ENCODE measurements around the gene PPM1E. TPM values are rescaled to one million over a fixed set of nuclear protein-coding genes. Genes with fewer than 3 reads are reported as not detected.

The PPM1E gene
- total RNA-seq, 4 donors from 2014 or later, result under 0.01 to 0.42 TPM; not detected in 2

- Histone ChIP-seq H3K4me3 (no peak overlapping the region), H3K27ac (no peak overlapping the region), H3K4me1 (no peaks in the 10 kb centered on the region), H3K36me3 (no peaks in the 10 kb centered on the region), H3K9me3 (no peaks in the 10 kb centered on the region), H3K27me3 (no peaks in the 10 kb centered on the region)
- TF ChIP-seq EP300 (IDR thresholded peaks at IDR 0.05) (no peak), POLR2A (IDR thresholded peaks at IDR 0.05) (no peak)
- TF ChIP-seq, protein P1, sequence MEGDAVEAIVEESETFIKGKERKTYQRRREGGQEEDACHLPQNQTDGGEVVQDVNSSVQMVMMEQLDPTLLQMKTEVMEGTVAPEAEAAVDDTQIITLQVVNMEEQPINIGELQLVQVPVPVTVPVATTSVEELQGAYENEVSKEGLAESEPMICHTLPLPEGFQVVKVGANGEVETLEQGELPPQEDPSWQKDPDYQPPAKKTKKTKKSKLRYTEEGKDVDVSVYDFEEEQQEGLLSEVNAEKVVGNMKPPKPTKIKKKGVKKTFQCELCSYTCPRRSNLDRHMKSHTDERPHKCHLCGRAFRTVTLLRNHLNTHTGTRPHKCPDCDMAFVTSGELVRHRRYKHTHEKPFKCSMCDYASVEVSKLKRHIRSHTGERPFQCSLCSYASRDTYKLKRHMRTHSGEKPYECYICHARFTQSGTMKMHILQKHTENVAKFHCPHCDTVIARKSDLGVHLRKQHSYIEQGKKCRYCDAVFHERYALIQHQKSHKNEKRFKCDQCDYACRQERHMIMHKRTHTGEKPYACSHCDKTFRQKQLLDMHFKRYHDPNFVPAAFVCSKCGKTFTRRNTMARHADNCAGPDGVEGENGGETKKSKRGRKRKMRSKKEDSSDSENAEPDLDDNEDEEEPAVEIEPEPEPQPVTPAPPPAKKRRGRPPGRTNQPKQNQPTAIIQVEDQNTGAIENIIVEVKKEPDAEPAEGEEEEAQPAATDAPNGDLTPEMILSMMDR (IDR thresholded peaks at IDR 0.05), result no peak
- 73 to 75% methylated on average over 4 of the region's 4 CpGs for WGBS, 2 donors
- DNase-seq (ENCODE audit: low spot score in 2 of 2), result no peak
Measured at GRCh38 chr17:58968426-58969061, 212.9 kb downstream of the PPM1E start.

GRCh38 chr17:58969156-58969555 is 213.5 kb downstream of the PPM1E start:
- Histone ChIP-seq H3K27ac (no peak overlapping the region), H3K4me1 (no peaks in the 10 kb centered on the region), H3K27me3 (no peaks in the 10 kb centered on the region), H3K36me3 (no peaks in the 10 kb centered on the region), H3K9me3 (no peaks in the 10 kb centered on the region), H3K4me3 (no peak overlapping the region)
- no peak for DNase-seq (ENCODE audit: low spot score in 2 of 2)
- TF ChIP-seq, protein P1 (IDR thresholded peaks at IDR 0.05), result no peak
- TF ChIP-seq EP300 (IDR thresholded peaks at IDR 0.05) (no peak), POLR2A (IDR thresholded peaks at IDR 0.05) (no peak)
- WGBS, 2 donors, result 32 to 42% methylated on average over 1 of the region's 1 CpG

GRCh38 chr17:58969612-58970011 is 214.0 kb downstream of the PPM1E start:
- DNase-seq (ENCODE audit: low spot score in 2 of 2), result no peak
- 95 to 96% methylated on average over 4 of the region's 4 CpGs for WGBS, 2 donors
- H3K36me3 ChIP-seq, result no peaks in the 10 kb centered on the region
- no peaks in the 10 kb centered on the region for H3K9me3 ChIP-seq
- no peak overlapping the region for H3K27ac ChIP-seq
- H3K4me1 ChIP-seq, result no peaks in the 10 kb centered on the region
- no peak overlapping the region for H3K4me3 ChIP-seq
- H3K27me3 ChIP-seq, result no peaks in the 10 kb centered on the region
- no peak for TF ChIP-seq EP300 (IDR thresholded peaks at IDR 0.05)
- TF ChIP-seq, protein P1 (IDR thresholded peaks at IDR 0.05), result no peak
- no peak for TF ChIP-seq POLR2A (IDR thresholded peaks at IDR 0.05)

- H3K27me3 ChIP-seq, result no peaks in the 10 kb centered on the region
- no peak for DNase-seq (ENCODE audit: low spot score in 2 of 2)
- H3K9me3 ChIP-seq, result no peaks in the 10 kb centered on the region
- H3K36me3 ChIP-seq, result no peaks in the 10 kb centered on the region
- no peak for TF ChIP-seq EP300 (IDR thresholded peaks at IDR 0.05)
- TF ChIP-seq POLR2A (IDR thresholded peaks at IDR 0.05), result no peak
- TF ChIP-seq, protein P1 (IDR thresholded peaks at IDR 0.05), result no peak
- WGBS, 2 donors, result 51 to 52% methylated on average over 7 of the region's 7 CpGs
- H3K4me1 ChIP-seq, result no peaks in the 10 kb centered on the region
- H3K4me3 ChIP-seq, result no peak overlapping the region
- no peak overlapping the region for H3K27ac ChIP-seq
Measured at GRCh38 chr17:58970609-58971450, 215.2 kb downstream of the PPM1E start.

- H3K4me1 ChIP-seq, result no peaks in the 10 kb centered on the region
- no peak overlapping the region for H3K4me3 ChIP-seq
- TF ChIP-seq, protein P1 (IDR thresholded peaks at IDR 0.05), result no peak
- TF ChIP-seq EP300 (IDR thresholded peaks at IDR 0.05) (no peak), POLR2A (IDR thresholded peaks at IDR 0.05) (no peak)
- H3K36me3 ChIP-seq, result no peaks in the 10 kb centered on the region
- H3K27ac ChIP-seq, result no peak overlapping the region
- H3K27me3 ChIP-seq, result no peaks in the 10 kb centered on the region
- DNase-seq (ENCODE audit: low spot score in 2 of 2), result no peak
- no peaks in the 10 kb centered on the region for H3K9me3 ChIP-seq
- WGBS, 2 donors, result 64 to 69% methylated on average over 2 of the region's 2 CpGs
Measured at GRCh38 chr17:58974354-58974753, 218.7 kb downstream of the PPM1E start.
